ENCODE results near the gene MAN1A1.
A peak's percentile ranks its signal among the peaks of the same experiment; 100 is the strongest.

The MAN1A1 gene

DNA sequence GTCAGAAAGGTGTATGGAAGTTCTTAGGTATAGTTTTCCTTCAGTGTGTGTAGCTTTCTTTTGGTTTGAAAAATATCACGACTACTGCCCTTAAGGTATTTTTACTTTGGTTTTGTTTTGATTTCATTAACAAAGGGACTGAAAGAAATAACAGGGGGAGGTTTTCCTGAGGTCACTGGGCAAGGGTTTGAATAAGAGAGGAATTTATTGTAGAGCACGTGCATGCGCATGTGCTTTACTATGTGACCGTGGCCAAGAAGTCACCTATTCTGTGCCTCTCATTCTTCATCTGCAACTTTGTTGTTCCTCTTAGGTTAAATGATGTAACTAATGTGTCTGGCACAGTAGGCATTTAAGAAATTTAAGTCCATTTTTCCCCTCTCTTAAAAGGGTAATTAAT lies 4.1 kb upstream of the MAN1A1 start:
- Histone ChIP-seq H3K4me1 (ENCODE audit: insufficient read depth, low read length, poor library complexity, severe bottlenecking) (peaks cover 23% of the 10 kb centered on the region), H3K4me3 (ENCODE audit: low read length, poor library complexity, severe bottlenecking) (no peak overlapping the region), H3K79me2 (ENCODE audit: insufficient read depth, low read length) (peaks cover 8% of the 10 kb centered on the region; the same call in 1 of the 2 replicates), H3K27me3 (ENCODE audit: insufficient read depth, low read length, poor library complexity, severe bottlenecking) (no peaks in the 10 kb centered on the region), H3K9me2 (replicated peaks; ENCODE audit: low read depth, low read length) (no peaks in the 10 kb centered on the region), H4K20me1 (ENCODE audit: insufficient read depth, low read length, poor library complexity, severe bottlenecking) (no peaks in the 10 kb centered on the region), H3K9me3 (ENCODE audit: insufficient read depth, low read depth, low read length) (no peaks in the 10 kb centered on the region), H3K36me3 (ENCODE audit: insufficient read depth, low read length) (no peaks in the 10 kb centered on the region), H3K4me2 (ENCODE audit: low read depth, low read length, poor library complexity, severe bottlenecking) (peak overlapping the region; percentile 19), H2AFZ (ENCODE audit: low read length) (no peak overlapping the region), H3K9ac (ENCODE audit: low read depth, low read length, poor library complexity, severe bottlenecking) (no peak overlapping the region), H3F3A (ENCODE audit: low read depth) (no peaks in the 10 kb centered on the region)
- TF ChIP-seq EZH2phosphoT487 (IDR thresholded peaks at IDR 0.05; ENCODE audit: borderline replicate concordance) = no peak
- TF ChIP-seq, protein P1, sequence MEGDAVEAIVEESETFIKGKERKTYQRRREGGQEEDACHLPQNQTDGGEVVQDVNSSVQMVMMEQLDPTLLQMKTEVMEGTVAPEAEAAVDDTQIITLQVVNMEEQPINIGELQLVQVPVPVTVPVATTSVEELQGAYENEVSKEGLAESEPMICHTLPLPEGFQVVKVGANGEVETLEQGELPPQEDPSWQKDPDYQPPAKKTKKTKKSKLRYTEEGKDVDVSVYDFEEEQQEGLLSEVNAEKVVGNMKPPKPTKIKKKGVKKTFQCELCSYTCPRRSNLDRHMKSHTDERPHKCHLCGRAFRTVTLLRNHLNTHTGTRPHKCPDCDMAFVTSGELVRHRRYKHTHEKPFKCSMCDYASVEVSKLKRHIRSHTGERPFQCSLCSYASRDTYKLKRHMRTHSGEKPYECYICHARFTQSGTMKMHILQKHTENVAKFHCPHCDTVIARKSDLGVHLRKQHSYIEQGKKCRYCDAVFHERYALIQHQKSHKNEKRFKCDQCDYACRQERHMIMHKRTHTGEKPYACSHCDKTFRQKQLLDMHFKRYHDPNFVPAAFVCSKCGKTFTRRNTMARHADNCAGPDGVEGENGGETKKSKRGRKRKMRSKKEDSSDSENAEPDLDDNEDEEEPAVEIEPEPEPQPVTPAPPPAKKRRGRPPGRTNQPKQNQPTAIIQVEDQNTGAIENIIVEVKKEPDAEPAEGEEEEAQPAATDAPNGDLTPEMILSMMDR (conservative IDR thresholded peaks at IDR 0.05; ENCODE audit: low read length) = no peak

DNA sequence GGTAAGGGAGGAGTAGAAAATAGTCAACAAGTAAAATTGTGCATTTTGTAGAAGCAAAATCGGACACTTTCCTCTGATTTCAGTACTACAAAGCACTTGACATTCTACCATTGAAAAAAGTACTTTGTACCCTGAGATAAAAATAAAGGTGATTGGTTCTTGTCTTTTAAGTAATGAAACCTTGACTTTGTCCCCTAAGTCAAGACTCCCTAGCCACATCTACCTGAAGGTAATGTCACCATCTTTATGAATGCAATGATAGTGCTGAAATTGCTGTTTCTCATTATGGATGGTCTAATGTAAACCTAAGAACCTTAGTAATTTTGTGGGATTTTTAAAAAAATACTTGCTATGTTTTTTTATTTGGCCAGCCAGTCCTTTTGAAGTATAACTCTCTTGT lies 2.4 kb upstream of the MAN1A1 start:
- Histone ChIP-seq H2AFZ (ENCODE audit: low read length) (no peak overlapping the region), H3K27me3 (ENCODE audit: insufficient read depth, low read length, poor library complexity, severe bottlenecking) (no peaks in the 10 kb centered on the region), H3K4me2 (ENCODE audit: low read depth, low read length, poor library complexity, severe bottlenecking) (peak overlapping the region; percentile 83), H3K9ac (ENCODE audit: low read depth, low read length, poor library complexity, severe bottlenecking) (no peak overlapping the region), H3K79me2 (ENCODE audit: insufficient read depth, low read length) (peaks cover 25% of the 10 kb centered on the region), H3F3A (ENCODE audit: low read depth) (no peaks in the 10 kb centered on the region), H3K36me3 (ENCODE audit: insufficient read depth, low read length) (no peaks in the 10 kb centered on the region), H3K4me1 (ENCODE audit: insufficient read depth, low read length, poor library complexity, severe bottlenecking) (peaks cover 34% of the 10 kb centered on the region), H3K9me3 (ENCODE audit: insufficient read depth, low read depth, low read length) (no peaks in the 10 kb centered on the region), H3K9me2 (replicated peaks; ENCODE audit: low read depth, low read length) (no peaks in the 10 kb centered on the region), H4K20me1 (ENCODE audit: insufficient read depth, low read length, poor library complexity, severe bottlenecking) (peaks cover 4% of the 10 kb centered on the region), H3K4me3 (ENCODE audit: low read length, poor library complexity, severe bottlenecking) (no peak overlapping the region)
- TF ChIP-seq EZH2phosphoT487 (IDR thresholded peaks at IDR 0.05; ENCODE audit: borderline replicate concordance) = no peak
- TF ChIP-seq, protein P1 (conservative IDR thresholded peaks at IDR 0.05; ENCODE audit: low read length) = no peak

DNA sequence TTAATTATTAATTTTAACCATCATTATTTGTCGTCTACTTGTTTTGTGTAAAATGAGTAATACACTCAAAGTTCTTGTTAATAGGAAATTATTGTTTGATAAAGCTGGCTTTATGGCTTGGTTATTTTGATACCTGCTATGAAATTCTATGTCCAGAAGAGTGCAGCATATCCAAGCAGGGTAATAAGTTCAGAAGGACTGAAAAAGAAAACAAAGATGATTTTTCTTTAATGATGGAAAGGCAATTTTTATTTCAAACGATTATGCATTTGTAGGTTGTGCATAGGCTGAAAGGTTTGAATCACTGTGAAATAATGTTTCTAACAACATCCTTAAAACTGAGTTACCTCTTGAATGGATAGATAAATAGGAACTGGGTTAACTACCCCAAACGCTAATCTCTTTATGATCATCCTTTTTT lies 1.4 kb upstream of the MAN1A1 start:
- H3K9ac ChIP-seq (ENCODE audit: low read depth, low read length, poor library complexity, severe bottlenecking) = peak overlapping the region; percentile 78
- H4K20me1 ChIP-seq (ENCODE audit: insufficient read depth, low read length, poor library complexity, severe bottlenecking) = peaks cover 4% of the 10 kb centered on the region
- no peaks in the 10 kb centered on the region for H3K36me3 ChIP-seq (ENCODE audit: insufficient read depth, low read length)
- H2AFZ ChIP-seq (ENCODE audit: low read length) = peak overlapping the region; percentile 82; the same call in 1 of the 2 replicates
- H3K9me2 ChIP-seq (replicated peaks; ENCODE audit: low read depth, low read length) = no peaks in the 10 kb centered on the region
- H3F3A ChIP-seq (ENCODE audit: low read depth) = no peaks in the 10 kb centered on the region
- TF ChIP-seq, protein P1 (conservative IDR thresholded peaks at IDR 0.05; ENCODE audit: low read length) = peak; percentile 77
- no peak for TF ChIP-seq EZH2phosphoT487 (IDR thresholded peaks at IDR 0.05; ENCODE audit: borderline replicate concordance)
- no peaks in the 10 kb centered on the region for H3K9me3 ChIP-seq (ENCODE audit: insufficient read depth, low read depth, low read length)
- H3K4me2 ChIP-seq (ENCODE audit: low read depth, low read length, poor library complexity, severe bottlenecking) = peak overlapping the region; percentile 83
- peaks cover 35% of the 10 kb centered on the region for H3K79me2 ChIP-seq (ENCODE audit: insufficient read depth, low read length)
- H3K4me3 ChIP-seq (ENCODE audit: low read length, poor library complexity, severe bottlenecking) = peak overlapping the region; percentile 80
- no peaks in the 10 kb centered on the region for H3K27me3 ChIP-seq (ENCODE audit: insufficient read depth, low read length, poor library complexity, severe bottlenecking)
- peaks cover 44% of the 10 kb centered on the region for H3K4me1 ChIP-seq (ENCODE audit: insufficient read depth, low read length, poor library complexity, severe bottlenecking)

Data from Loucy (cell line).